GM12865 (cell line): ENCODE results near the gene SLC12A3.

Experiments used
- DNase-seq: peaks from one replicate; pipeline ENCODE4 v3.0.0; 2010; ENCODE audit warnings: low read depth
- H3K4me3 ChIP-seq: 2 replicates; pipeline ENCODE4 v1.5.1; 2011; ENCODE audit warnings: mild to moderate bottlenecking, low read depth, low read length, control low read depth
- CTCF ChIP-seq: IDR thresholded peaks from 2 replicates; pipeline ENCODE4 v1.5.1; 2011; ENCODE audit warnings: low read length, control low read depth, low read depth, inconsistent platforms; ENCODE audit not compliant: insufficient read depth; ENCODE audit errors: missing control alignments

The SLC12A3 gene

GRCh38 chr16:56876048-56876447, 11.0 kb downstream of the SLC12A3 start:
- no peak overlapping the region for H3K4me3 ChIP-seq
- no peak for DNase-seq
- no peak for TF ChIP-seq CTCF

GRCh38 chr16:56877486-56878182, 12.6 kb downstream of the SLC12A3 start:
- TF ChIP-seq CTCF, result no peak
- no peak for DNase-seq
- no peak overlapping the region for H3K4me3 ChIP-seq

GRCh38 chr16:56878282-56878854, 13.4 kb downstream of the SLC12A3 start:
- no peak for TF ChIP-seq CTCF
- no peak for DNase-seq
- no peak overlapping the region for H3K4me3 ChIP-seq

- no peak for DNase-seq
- no peak overlapping the region for H3K4me3 ChIP-seq
- no peak for TF ChIP-seq CTCF
These were observed 14.3 kb downstream of the SLC12A3 start for GRCh38 chr16:56879276-56879675.

- no peak for TF ChIP-seq CTCF
- no peak overlapping the region for H3K4me3 ChIP-seq
- no peak for DNase-seq
These were observed 15.2 kb downstream of the SLC12A3 start for GRCh38 chr16:56880176-56880575.

GRCh38 chr16:56880685-56881084, 15.7 kb downstream of the SLC12A3 start:
- DNase-seq, result no peak
- TF ChIP-seq CTCF, result no peak
- no peak overlapping the region for H3K4me3 ChIP-seq
